Neural cell (in vitro differentiated cells): Measurements from ENCODE around the gene SPAG7. TPM values are rescaled to one million over a fixed set of nuclear protein-coding genes. Genes with fewer than 3 reads are reported as not detected.

Experiments used
- H2AFZ ChIP-seq: fragments of 200-600, 300-800 bp; sonication (generic), shearing (Covaris generic); 2 replicates; pipeline ENCODE4 v1.6.0; 2014; ENCODE audit warnings: low read depth, mild to moderate bottlenecking, antibody characterized with exemption, low read length, moderate library complexity
- H3F3A ChIP-seq: fragments of 200-600 bp; shearing (Covaris generic); 2 replicates; pipeline ENCODE4 v1.6.1; 2016; ENCODE audit warnings: mild to moderate bottlenecking, moderate library complexity, mixed read lengths, antibody characterized with exemption, low read length; ENCODE audit not compliant: insufficient read depth, poor library complexity, severe bottlenecking
- H3K27ac ChIP-seq: fragments of 200-600, 300-800 bp; sonication (generic), shearing (Covaris generic); 2 replicates; pipeline ENCODE4 v1.5.1; 2014; ENCODE audit warnings: mild to moderate bottlenecking, low read length, moderate library complexity
- H3K27me3 ChIP-seq: fragments of 300-800, 200-600 bp; sonication (generic), shearing (Covaris generic); 2 replicates; pipeline ENCODE4 v1.6.0; 2014; ENCODE audit warnings: mild to moderate bottlenecking, low read depth, low read length, moderate library complexity; ENCODE audit not compliant: insufficient read depth
- H3K36me3 ChIP-seq: fragments of 300-800, 200-600 bp; sonication (generic), shearing (Covaris generic); 2 replicates; pipeline ENCODE4 v1.5.1; 2014; ENCODE audit warnings: mild to moderate bottlenecking, antibody characterized with exemption, low read length, moderate library complexity; ENCODE audit not compliant: insufficient read depth
- H3K4me2 ChIP-seq: fragments of 300-800, 200-600 bp; sonication (generic), shearing (Covaris generic); 2 replicates; pipeline ENCODE4 v1.6.0; 2014; ENCODE audit warnings: mild to moderate bottlenecking, low read length
- H3K4me3 ChIP-seq: fragments of 300-800, 200-600 bp; sonication (generic), shearing (Covaris generic); 2 replicates; pipeline ENCODE4 v1.5.1; 2014; ENCODE audit warnings: mild to moderate bottlenecking, low read length, moderate library complexity
- H3K79me2 ChIP-seq: fragments of 200-600 bp; shearing (Covaris generic); replicated peaks from 2 replicates; pipeline ENCODE4 v1.6.0; 2014; ENCODE audit warnings: mild to moderate bottlenecking, low read length, moderate library complexity; ENCODE audit not compliant: insufficient read depth
- H3K9ac ChIP-seq: fragments of 300-800, 200-600 bp; sonication (generic), shearing (Covaris generic); 2 replicates; pipeline ENCODE4 v1.6.1; 2016; ENCODE audit warnings: mild to moderate bottlenecking, low read length, mixed read lengths
- H3K9me2 ChIP-seq: fragments of 200-600 bp; shearing (Covaris generic); 2 replicates; pipeline ENCODE4 v1.6.1; 2016; ENCODE audit warnings: mild to moderate bottlenecking, low read length, mixed read lengths; ENCODE audit not compliant: insufficient read depth
- H3K9me3 ChIP-seq: fragments of 200-600, 300-800 bp; sonication (generic), shearing (Covaris generic); 2 replicates; pipeline ENCODE4 v1.6.1; 2016; ENCODE audit warnings: mild to moderate bottlenecking, mixed run types, low read length, moderate library complexity, mixed read lengths
- H4K20me1 ChIP-seq: fragments of 200-600 bp; shearing (Covaris generic); 2 replicates; pipeline ENCODE4 v1.6.1; 2016; ENCODE audit warnings: mild to moderate bottlenecking, mixed run types; ENCODE audit not compliant: insufficient read depth
- CTCF ChIP-seq: fragments of 450-650 bp; IDR thresholded peaks from 2 replicates; pipeline ENCODE4 v1.5.1; 2014; ENCODE audit warnings: antibody characterized with exemption, mild to moderate bottlenecking, moderate library complexity; ENCODE audit not compliant: poor library complexity, severe bottlenecking
- EP300 ChIP-seq: fragments of 450-650 bp; conservative IDR thresholded peaks from 2 replicates; pipeline ENCODE4 v1.6.1; 2014; ENCODE audit warnings: antibody characterized with exemption, mild to moderate bottlenecking, moderate library complexity; ENCODE audit not compliant: poor library complexity, severe bottlenecking
- EZH2 ChIP-seq: fragments of 200-600, 300-800 bp; shearing (Covaris generic), sonication (generic); IDR thresholded peaks from 2 replicates; pipeline ENCODE4 v1.6.1; 2014; ENCODE audit warnings: antibody characterized with exemption, low read length, borderline replicate concordance, mild to moderate bottlenecking; ENCODE audit not compliant: insufficient read depth, poor library complexity, severe bottlenecking
- MXI1 ChIP-seq: fragments of 450-650 bp; conservative IDR thresholded peaks from 2 replicates; pipeline ENCODE4 v1.6.1; 2014; ENCODE audit warnings: antibody characterized with exemption, mild to moderate bottlenecking; ENCODE audit not compliant: poor library complexity, severe bottlenecking
- POLR2AphosphoS5 ChIP-seq: IDR thresholded peaks from 2 replicates; pipeline ENCODE4 v1.6.1; 2012
- RAD21 ChIP-seq: fragments of 450-650 bp; conservative IDR thresholded peaks from 2 replicates; pipeline ENCODE4 v1.6.1; 2014; ENCODE audit warnings: antibody characterized with exemption, mild to moderate bottlenecking, moderate library complexity
- REST ChIP-seq: IDR thresholded peaks from 2 replicates; pipeline ENCODE4 v1.6.1; 2012; ENCODE audit warnings: borderline replicate concordance
- SMC3 ChIP-seq: fragments of 450-650 bp; conservative IDR thresholded peaks from 2 replicates; pipeline ENCODE4 v1.6.1; 2014; ENCODE audit warnings: antibody characterized with exemption, mild to moderate bottlenecking, moderate library complexity; ENCODE audit not compliant: poor library complexity
- TAF1 ChIP-seq: IDR thresholded peaks from 2 replicates; pipeline ENCODE4 v1.6.1; 2012; ENCODE audit warnings: low read depth
- polyA plus RNA-seq: library from polyadenylated mRNA; depleted of rRNA; stranded (reverse); fragments of >200 nt; gene quantifications from 2 replicates; pipeline ENCODE4 v1.2.3, GENCODE V29; 2014

The SPAG7 gene
- polyA plus RNA-seq, 1 donor from 2014 or later, result 66.4 TPM

GRCh38 chr17:4972322-4972721 is 4.7 kb upstream of the SPAG7 start:
- TF ChIP-seq POLR2AphosphoS5, result no peak
- TF ChIP-seq MXI1, result no peak
- TF ChIP-seq EZH2, result no peak
- TF ChIP-seq SMC3, result no peak
- TF ChIP-seq CTCF, result no peak
- TF ChIP-seq REST, result no peak
- no peak for TF ChIP-seq TAF1
- TF ChIP-seq RAD21, result no peak
- TF ChIP-seq EP300, result no peak

GRCh38 chr17:4971826-4972225 is 4.2 kb upstream of the SPAG7 start:
- Histone ChIP-seq H3K9me2 (no peaks in the 10 kb centered on the region), H3K9me3 (no peaks in the 10 kb centered on the region), H3K27me3 (no peaks in the 10 kb centered on the region), H3K79me2 (no peaks in the 10 kb centered on the region), H3K36me3 (no peaks in the 10 kb centered on the region), H3K9ac (no peak overlapping the region), H3K4me2 (no peak overlapping the region), H3K27ac (no peak overlapping the region), H2AFZ (no peak overlapping the region), H3F3A (peaks cover 3% of the 10 kb centered on the region), H4K20me1 (no peaks in the 10 kb centered on the region), H3K4me3 (no peak overlapping the region)
- TF ChIP-seq EZH2 (no peak), TAF1 (no peak), CTCF (no peak), MXI1 (no peak), REST (no peak), EP300 (no peak), SMC3 (no peak), RAD21 (no peak), POLR2AphosphoS5 (no peak)

More at GRCh38 chr17:4972322-4972721, 4.7 kb upstream of the SPAG7 start:
- Histone ChIP-seq H3K79me2 (no peaks in the 10 kb centered on the region), H3K27me3 (no peaks in the 10 kb centered on the region), H3K9ac (no peak overlapping the region), H3K4me2 (no peak overlapping the region), H3K36me3 (no peaks in the 10 kb centered on the region), H3K4me3 (no peak overlapping the region), H2AFZ (no peak overlapping the region), H3K9me3 (no peaks in the 10 kb centered on the region), H3K9me2 (no peaks in the 10 kb centered on the region), H3F3A (peaks cover 3% of the 10 kb centered on the region), H4K20me1 (no peaks in the 10 kb centered on the region), H3K27ac (no peak overlapping the region)
